Bone marrow (tissue), 2 donors: ENCODE results near the gene AZI2.

Experiments used
- DNase-seq, 2 donors: peaks; one replicate each; lab custom pipeline; 2025; lab: John Stamatoyannopoulos, UW

Gene AZI2

DNA sequence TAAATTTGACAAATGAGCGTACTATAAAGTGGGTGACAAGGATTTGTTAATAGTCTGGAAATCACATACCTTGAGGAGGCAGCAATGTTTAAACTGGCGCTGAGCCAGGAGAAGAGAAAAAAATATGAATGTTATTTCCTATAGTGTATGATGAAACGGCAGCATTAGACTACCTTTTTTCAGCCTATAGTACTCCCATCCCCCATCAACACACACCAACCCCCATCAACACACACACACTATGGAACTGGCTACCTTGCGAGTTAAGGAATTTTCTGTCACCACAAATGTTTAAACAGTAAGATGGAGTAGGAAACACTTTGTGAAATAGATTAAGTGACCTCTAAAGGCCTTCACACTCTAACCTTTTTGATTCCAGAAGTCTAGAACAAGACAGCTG is 46.9 kb downstream of the AZI2 start:
- no peak for DNase-seq

DNA sequence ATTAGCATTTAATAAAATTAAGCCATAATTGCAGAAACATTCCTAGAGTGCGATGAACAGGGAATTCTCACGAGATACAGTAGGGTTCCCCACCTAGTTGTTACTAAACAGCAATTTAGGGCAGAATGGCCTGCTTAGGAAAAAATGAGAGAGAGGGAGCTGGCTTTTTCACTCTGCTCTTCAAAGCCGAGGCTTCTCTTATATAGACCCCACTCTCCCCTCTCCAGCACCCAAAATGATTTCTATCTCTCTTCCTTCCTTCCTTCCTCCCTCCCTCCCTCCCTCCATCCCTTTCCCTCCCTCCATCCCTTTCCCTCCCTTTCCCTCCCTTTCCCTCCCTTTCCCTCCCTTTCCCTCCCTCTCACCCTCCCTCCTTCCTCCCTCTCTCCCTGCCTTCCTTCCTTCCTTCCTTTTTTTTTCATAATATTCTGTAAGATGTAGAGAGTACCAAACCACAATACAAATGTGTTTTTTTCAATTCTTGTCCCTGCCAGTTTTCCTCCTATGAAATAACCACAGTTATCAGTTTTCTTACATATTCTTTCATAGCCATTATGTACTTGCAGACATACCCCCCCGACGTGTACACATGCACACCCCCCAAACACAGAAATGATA is 48.2 kb downstream of the AZI2 start:
- DNase-seq = no peak

DNA sequence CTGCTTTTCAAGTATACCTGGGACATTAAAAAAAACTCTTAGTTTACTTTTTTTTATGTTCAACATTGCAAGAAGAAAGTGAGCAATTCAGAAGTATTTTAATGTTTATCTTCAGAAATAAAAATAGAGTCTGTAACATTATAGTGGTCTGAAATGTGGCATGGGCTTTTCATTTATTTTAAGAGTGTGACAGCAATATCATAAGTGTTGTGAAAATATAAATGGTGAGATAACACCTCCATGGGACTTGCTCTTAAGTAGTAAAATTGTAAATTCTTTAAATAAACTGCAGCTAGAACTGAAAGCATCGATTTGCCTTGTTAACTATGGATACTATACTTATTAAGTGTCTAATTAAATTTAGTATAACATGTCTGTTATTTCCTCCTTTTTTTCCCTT is 48.9 kb downstream of the AZI2 start:
- DNase-seq = no peak

GRCh38 chr3:28295898-28296490 is 52.6 kb downstream of the AZI2 start:
- peak in 1 of 2 donors; percentile 45 for DNase-seq

- no peak for DNase-seq
These were observed 53.8 kb downstream of the AZI2 start for GRCh38 chr3:28294667-28295413.

DNA sequence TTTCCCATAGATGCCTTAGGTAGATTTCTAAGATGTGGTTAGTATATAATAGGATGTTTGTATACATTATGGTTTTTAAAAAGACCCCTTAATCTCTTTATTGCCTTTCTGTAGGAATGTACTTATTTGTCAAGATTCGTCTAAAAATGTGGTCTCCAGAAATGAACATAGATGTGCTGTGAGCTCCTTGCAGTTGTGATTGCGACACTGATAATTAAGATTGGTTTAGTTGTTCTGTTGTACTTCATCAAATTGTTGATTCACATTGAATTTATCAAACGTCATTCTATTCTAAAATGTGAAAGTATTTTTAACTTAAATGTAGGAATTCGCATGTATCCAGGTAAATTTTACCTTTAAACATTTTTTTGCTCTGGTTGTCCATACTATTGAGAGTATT is 56.0 kb downstream of the AZI2 start:
- DNase-seq = no peak

DNA sequence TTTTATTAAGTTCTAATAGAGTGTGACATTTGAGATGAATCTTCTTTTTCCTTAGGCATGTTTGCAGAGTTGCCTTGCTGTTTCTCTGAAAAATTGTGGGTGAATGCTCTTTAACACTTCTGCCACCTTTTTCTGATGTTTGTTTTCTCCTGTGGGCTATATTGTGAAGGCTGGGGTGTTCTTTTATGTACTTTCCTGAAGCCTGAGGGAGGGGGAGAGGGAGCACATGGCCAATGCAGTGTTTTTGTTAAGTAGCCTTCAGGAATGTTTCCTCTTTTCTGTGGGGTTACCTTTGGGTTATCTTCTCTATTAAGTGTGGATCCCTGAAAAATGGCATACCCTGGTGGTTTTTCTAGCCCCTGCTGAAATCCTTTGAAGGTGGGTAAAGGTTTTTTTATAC is 57.0 kb downstream of the AZI2 start:
- DNase-seq = no peak

- no peak for DNase-seq
These were observed 57.7 kb downstream of the AZI2 start for GRCh38 chr3:28290863-28291300.

DNA sequence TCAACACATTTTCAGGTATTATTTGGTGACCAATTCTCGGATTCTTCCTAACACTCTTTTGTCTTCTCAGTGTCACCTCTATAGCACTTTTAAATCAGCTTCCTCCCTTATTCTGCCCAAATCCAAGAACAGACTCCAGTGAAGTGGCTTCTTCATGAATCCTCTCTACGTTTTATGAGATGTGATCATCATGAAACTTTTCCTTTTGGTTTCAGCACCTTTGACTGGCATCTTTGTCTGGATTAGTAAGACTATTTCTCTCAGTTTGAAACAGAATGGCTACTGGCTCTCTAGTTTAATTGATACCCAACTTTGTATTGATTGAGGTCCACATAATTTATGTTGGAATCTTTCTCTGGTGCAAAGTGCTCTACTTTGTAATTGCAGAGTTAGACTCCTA is 61.6 kb downstream of the AZI2 start:
- no peak for DNase-seq

DNA sequence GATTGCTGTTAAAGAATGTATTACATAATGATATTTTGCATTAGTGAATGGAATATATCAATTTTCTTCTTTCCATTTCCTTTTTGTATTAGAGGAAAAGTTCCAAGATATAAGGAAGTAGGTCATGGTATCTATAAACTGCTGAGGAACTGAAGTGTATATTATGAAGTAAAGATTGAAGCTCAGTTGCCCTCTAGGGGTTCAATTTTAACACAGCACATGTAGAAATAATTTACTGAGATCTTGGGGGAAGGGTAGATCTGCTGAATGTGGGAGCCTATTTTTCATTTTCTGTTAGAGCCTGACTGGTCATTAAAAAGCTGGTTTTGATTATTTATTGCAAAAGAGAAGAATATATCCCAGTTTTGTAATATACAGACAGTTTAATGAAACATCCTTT is 62.0 kb downstream of the AZI2 start:
- peak in 1 of 2 donors; percentile 48 for DNase-seq

DNA sequence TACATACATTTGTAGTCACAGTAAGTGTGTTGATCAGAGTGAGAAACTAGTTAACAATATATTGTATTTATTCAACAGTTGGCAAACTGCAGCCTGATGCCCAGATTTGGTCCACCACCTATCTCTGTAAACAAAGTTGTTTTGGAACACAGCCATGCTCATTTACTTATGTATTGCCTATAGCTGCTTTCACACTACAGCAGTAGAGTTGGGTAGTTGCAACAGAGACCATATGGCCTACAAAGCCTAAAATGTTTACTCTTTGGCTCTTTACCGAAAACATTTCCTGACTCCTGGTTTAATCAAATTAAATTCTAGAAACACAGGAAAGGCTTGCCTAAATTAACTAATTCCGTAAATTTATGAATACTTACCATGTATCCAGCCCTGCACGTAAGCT is 67.8 kb downstream of the AZI2 start:
- no peak for DNase-seq

DNA sequence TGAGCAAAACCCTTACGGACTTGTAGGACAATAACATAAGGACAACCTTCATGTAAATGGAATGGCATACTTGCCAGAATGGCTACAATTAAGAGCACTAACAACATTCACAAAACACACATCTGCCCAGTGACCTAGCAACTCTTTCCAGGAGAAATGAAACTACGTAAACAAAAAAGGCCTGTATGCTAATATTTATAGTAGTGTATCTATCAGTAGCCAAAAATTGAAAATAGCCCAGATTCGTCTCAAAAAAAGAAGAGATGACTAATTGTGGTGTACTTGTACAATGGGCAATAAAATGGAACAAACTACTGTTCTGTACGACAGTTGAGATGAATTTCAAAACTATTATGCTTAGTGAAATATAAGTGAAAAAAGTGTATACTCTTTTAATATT is 68.9 kb downstream of the AZI2 start:
- DNase-seq = no peak

DNA sequence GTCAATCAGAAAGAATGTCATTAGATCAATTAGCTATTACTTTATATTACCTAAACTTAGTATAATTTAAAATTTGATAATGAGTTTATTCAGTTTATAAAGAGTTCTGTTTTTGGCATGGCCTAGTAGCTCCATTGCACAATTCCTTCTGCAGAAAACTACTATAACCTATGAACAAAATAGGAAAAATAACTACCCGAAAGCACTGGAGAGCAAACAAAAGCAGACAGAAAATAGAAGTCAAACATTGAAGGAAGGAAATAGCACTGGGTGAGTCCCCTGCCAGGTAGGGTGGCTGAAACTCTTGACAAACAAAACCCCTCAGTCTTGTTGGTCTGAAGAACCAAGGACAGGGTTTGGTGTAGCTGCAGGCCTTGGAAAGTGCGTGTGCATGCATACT is 69.7 kb downstream of the AZI2 start:
- no peak for DNase-seq

GRCh38 chr3:28273837-28274236 is 74.8 kb downstream of the AZI2 start:
- no peak for DNase-seq
